Neutrophil (primary cell): ENCODE data around the gene CHN2.
A peak's percentile ranks its signal among the peaks of the same experiment; 100 is the strongest.

Source experiments
- H3K27ac ChIP-seq: fragments of 200-600 bp; sonication (generic); 2 replicates; pipeline ENCODE4 v1.5.1; 2016; ENCODE audit warnings: mild to moderate bottlenecking, moderate library complexity
- H3K27me3 ChIP-seq: fragments of 200-600 bp; sonication (generic); 2 replicates; pipeline ENCODE4 v1.6.0; 2016; ENCODE audit warnings: mild to moderate bottlenecking
- H3K36me3 ChIP-seq: fragments of 200-600 bp; sonication (generic); 2 replicates; pipeline ENCODE4 v1.5.1; 2017
- H3K4me1 ChIP-seq, 2 experiments: fragments of 200-600 bp in 1 of 2; sonication (generic) in 1 of 2; 1 replicate in 1 of 2; 2 replicates in 1 of 2; pipeline versions ENCODE4 v1.5.1 to v1.6.1; 2013 to 2016; ENCODE audit warnings: low read depth in 1 of 2, low read length in 1 of 2, mild to moderate bottlenecking in 1 of 2, moderate library complexity in 1 of 2; ENCODE audit not compliant: control insufficient read depth in 1 of 2, insufficient read depth in 1 of 2
- H3K4me3 ChIP-seq, 2 experiments: fragments of 200-600 bp in 1 of 2; sonication (generic) in 1 of 2; 1 replicate in 1 of 2; 2 replicates in 1 of 2; pipeline ENCODE4 v1.5.1; 2013 to 2016; ENCODE audit warnings: low read depth in 1 of 2, low read length in 1 of 2, mild to moderate bottlenecking in 1 of 2, moderate library complexity in 1 of 2
- H3K9me3 ChIP-seq: fragments of 200-600 bp; sonication (generic); 2 replicates; pipeline ENCODE4 v1.5.1; 2016
- TF ChIP-seq, protein P1 (sequence below): fragments of 200-600 bp; sonication (generic); IDR thresholded peaks from 2 replicates; pipeline ENCODE4 v1.5.1; 2016; ENCODE audit warnings: antibody characterized with exemption

Gene CHN2

DNA sequence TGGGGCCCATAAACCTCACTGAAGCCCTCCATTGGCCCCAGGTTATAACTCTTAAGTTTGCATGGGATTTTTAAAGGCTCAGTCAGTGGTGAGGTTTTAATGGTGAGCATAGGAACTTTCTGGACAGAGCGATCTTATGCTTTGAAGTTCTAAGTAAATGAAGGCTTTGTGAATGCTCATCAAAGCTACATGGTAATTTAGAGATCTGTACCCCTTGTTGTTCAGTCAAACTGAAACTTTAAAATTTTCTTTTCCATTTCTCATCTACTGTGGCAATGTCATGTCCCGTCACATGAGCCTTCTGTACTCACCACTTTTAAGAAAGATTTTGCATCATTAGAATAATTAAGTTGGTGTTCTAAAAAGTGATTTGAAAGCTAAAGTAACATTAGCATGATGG lies 39.9 kb downstream of the CHN2 start:
- no peaks in the 10 kb centered on the region for H3K4me1 ChIP-seq
- no peaks in the 10 kb centered on the region for H3K27me3 ChIP-seq
- no peaks in the 10 kb centered on the region for H3K36me3 ChIP-seq
- no peak overlapping the region for H3K4me3 ChIP-seq
- no peaks in the 10 kb centered on the region for H3K9me3 ChIP-seq
- H3K27ac ChIP-seq = no peak overlapping the region
- TF ChIP-seq, protein P1, sequence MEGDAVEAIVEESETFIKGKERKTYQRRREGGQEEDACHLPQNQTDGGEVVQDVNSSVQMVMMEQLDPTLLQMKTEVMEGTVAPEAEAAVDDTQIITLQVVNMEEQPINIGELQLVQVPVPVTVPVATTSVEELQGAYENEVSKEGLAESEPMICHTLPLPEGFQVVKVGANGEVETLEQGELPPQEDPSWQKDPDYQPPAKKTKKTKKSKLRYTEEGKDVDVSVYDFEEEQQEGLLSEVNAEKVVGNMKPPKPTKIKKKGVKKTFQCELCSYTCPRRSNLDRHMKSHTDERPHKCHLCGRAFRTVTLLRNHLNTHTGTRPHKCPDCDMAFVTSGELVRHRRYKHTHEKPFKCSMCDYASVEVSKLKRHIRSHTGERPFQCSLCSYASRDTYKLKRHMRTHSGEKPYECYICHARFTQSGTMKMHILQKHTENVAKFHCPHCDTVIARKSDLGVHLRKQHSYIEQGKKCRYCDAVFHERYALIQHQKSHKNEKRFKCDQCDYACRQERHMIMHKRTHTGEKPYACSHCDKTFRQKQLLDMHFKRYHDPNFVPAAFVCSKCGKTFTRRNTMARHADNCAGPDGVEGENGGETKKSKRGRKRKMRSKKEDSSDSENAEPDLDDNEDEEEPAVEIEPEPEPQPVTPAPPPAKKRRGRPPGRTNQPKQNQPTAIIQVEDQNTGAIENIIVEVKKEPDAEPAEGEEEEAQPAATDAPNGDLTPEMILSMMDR = no peak

DNA sequence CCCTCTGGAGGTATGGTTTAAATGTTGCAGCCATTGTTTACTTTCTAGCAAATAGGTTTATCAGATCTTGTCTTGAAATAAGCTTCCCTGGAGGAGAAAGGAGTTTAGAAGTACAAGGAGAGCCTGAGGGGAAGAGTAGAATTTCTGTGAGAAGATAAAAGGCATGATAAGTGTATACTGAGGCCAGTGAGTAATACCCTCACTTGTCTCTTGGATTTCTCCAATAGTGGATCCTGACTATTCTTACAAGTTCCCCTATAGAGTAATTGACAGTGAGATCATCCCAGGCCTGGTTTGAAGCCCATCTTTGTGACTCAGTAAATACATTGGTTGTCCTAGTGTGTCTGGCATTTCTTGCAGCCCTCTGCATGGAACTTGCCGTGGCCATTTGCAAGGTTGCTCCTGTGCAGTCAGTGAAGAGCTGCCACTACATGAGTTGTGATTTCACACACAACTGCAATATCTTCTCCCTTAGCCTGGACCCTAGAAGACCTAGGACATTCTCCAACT lies 41.6 kb downstream of the CHN2 start:
- Histone ChIP-seq H3K9me3 (no peaks in the 10 kb centered on the region), H3K36me3 (no peaks in the 10 kb centered on the region), H3K27me3 (no peaks in the 10 kb centered on the region), H3K4me1 (peaks cover 0 to 7% of the 10 kb centered on the region in 2 experiments), H3K4me3 (no peak overlapping the region), H3K27ac (no peak overlapping the region)
- TF ChIP-seq, protein P1 = no peak

DNA sequence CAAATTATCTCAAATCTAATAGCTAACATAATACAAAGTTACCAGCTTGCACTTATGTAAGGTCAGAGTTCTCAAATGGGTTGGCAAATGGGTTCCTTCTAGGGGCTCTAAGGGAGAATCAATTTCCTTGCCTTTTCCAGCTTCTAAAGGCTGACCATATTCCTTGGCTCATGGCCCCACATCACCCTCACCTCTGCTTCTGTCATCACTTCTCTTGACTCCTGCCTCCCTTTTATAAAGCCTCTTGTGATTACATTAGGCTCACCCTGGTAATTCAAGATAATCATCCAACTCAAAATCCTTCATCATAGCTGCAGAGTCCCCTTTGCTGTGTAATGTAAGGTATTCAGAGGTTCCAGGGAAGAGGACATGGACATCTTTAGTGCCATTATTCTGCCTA lies 42.1 kb downstream of the CHN2 start:
- TF ChIP-seq, protein P1 = no peak
- no peaks in the 10 kb centered on the region for H3K27me3 ChIP-seq
- H3K27ac ChIP-seq = no peak overlapping the region
- no peak overlapping the region for H3K4me3 ChIP-seq
- no peaks in the 10 kb centered on the region for H3K9me3 ChIP-seq
- H3K36me3 ChIP-seq = no peaks in the 10 kb centered on the region
- peaks cover 0 to 7% of the 10 kb centered on the region in 2 experiments for H3K4me1 ChIP-seq

DNA sequence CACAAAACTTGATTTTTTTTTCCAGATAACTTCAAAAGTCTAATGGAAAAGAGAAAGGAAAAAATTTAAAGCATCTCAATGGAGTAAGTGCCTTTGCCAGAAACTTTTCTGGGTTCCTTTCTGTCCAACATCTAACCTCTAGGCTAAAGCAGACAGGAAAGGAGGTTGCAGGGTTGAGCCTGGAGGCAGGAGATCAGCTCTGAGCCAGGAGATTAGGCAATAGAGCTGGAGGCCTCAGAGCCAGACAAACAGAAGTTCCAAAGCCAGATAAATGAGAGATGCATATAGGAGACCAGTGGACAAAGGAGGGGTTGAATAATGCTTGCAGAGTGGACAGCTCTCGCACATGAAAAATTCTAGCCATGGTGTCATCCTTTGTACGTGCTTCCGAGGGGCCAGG lies 42.9 kb downstream of the CHN2 start:
- Histone ChIP-seq H3K4me3 (no peak overlapping the region), H3K4me1 (peaks cover 0 to 7% of the 10 kb centered on the region in 2 experiments), H3K27ac (no peak overlapping the region), H3K9me3 (no peaks in the 10 kb centered on the region), H3K36me3 (no peaks in the 10 kb centered on the region), H3K27me3 (no peaks in the 10 kb centered on the region)
- TF ChIP-seq, protein P1 = no peak

DNA sequence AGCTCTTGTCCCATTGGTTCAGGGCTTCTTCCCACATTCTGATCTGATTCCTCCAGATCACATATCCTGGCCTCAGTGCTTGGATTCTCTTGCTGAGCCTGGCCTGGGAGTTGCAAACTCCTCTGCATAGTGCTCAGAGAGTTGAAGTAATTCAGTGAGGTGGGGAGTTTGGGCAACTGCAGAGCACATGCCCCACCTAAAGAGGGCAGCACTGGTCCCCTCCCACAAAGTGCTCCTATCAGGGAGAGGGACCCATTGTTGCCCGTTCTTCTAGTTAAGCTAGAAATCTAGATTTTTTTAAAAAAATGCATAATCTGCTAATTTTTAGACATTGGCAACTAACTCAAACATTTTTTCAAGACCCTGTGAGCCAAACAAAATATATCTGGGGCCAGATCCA lies 45.1 kb downstream of the CHN2 start:
- Histone ChIP-seq H3K4me3 (no peak overlapping the region), H3K9me3 (no peaks in the 10 kb centered on the region), H3K27ac (no peak overlapping the region), H3K36me3 (no peaks in the 10 kb centered on the region), H3K4me1 (peaks cover 7 to 18% of the 10 kb centered on the region in 2 experiments), H3K27me3 (no peaks in the 10 kb centered on the region)
- TF ChIP-seq, protein P1 = peak; percentile 75

DNA sequence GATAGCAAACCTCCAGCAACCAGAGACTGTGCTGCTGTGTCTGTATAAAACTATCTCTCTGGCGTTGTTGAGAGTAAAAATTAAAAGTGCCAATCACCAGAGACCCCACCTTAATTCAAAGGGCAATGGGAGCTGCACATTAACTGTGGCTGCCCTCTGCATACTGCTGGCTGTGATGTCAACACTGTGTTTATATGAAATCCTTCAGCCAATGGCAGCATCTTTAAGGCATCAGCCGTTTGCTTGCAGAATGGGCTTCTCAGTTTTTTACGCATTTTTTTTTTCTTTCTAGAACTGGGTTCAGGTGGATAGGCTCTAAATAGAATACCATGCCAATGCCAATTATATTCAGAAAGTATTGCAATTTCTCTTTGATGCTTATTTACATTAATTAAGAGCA lies 47.7 kb downstream of the CHN2 start:
- Histone ChIP-seq H3K27me3 (no peaks in the 10 kb centered on the region), H3K27ac (no peak overlapping the region), H3K4me1 (peaks cover 16 to 38% of the 10 kb centered on the region in 2 experiments), H3K4me3 (no peak overlapping the region), H3K36me3 (no peaks in the 10 kb centered on the region), H3K9me3 (no peaks in the 10 kb centered on the region)
- TF ChIP-seq, protein P1 = no peak
